HCT116 (cell line): ENCODE measurements around the gene BBS12. TPM values are rescaled to one million over a fixed set of nuclear protein-coding genes. Genes with fewer than 3 reads are reported as not detected.

Experiments
- ATAC-seq: fragments of 200-7000 bp; cut with Tn5 transposase; 2 replicates; pipeline ENCODE4 v1.9.1; 2020; ENCODE audit warnings: mild to moderate bottlenecking, moderate library complexity
- BruUV-seq: library from RNA; stranded (reverse); fragments of 400-500 nt; replicated peaks from 2 replicates; lab custom pipeline; 2021; lab: Mats Ljungman, UMichigan
- CTCF ChIA-PET: fragments of 300-600 bp; sonication (Branson Sonifier 250); formaldehyde crosslinking; loops from one replicate; lab custom pipeline; 2021; ENCODE audit warnings: antibody characterized with exemption; lab: Charles Lee
- POLR2A ChIA-PET: fragments of 300-600, 350-600 bp; sonication (Branson Sonifier 250); formaldehyde crosslinking; loops from one replicate; lab custom pipeline; 2021; ENCODE audit warnings: antibody characterized with exemption; lab: Charles Lee
- RAD21 ChIA-PET, 2 experiments: fragments of 300-600 bp; sonication (Branson Sonifier 250); formaldehyde crosslinking; loops; one replicate each; lab custom pipeline; 2023; ENCODE audit warnings: low total read pairs in 2 of 2; ENCODE audit not compliant: uncharacterized antibody in 2 of 2, unreplicated experiment in 2 of 2, low non-redundant PET in 1 of 2; lab: Charles Lee
- DNase-seq: peaks from one replicate; pipeline ENCODE4 v3.0.0-alpha.2; 2010; ENCODE audit warnings: low read depth, low spot score
- H2AFZ ChIP-seq: fragments of 200-600 bp; shearing (Covaris generic), sonication (generic); 2 replicates; pipeline ENCODE4 v1.6.1; 2017; ENCODE audit warnings: low read depth, mixed run types, mixed read lengths, antibody characterized with exemption, low read length; ENCODE audit not compliant: poor library complexity, severe bottlenecking
- H3K27ac ChIP-seq: 2 replicates; pipeline ENCODE4 v1.5.1; 2012; ENCODE audit warnings: low read depth, low read length
- H3K27me3 ChIP-seq: fragments of 200-600 bp; sonication (generic); 2 replicates; pipeline ENCODE4 v1.6.1; 2016; ENCODE audit warnings: mixed run types, low read length, mixed read lengths; ENCODE audit not compliant: insufficient read depth
- H3K36me3 ChIP-seq, 2 experiments: fragments of 200-500 bp in 1 of 2; fragments of 200-600 bp in 1 of 2; sonication (Bioruptor generic) in 1 of 2; sonication (generic) in 1 of 2; 2 replicates each; pipeline versions ENCODE4 v1.5.1 to v1.6.1; 2014 to 2016; ENCODE audit warnings: low read length in 2 of 2, inconsistent platforms in 1 of 2, mixed read lengths in 1 of 2, mixed run types in 1 of 2; ENCODE audit not compliant: insufficient read depth in 2 of 2, control insufficient read depth in 1 of 2
- H3K4me1 ChIP-seq, 2 experiments: fragments of 200-600 bp in 1 of 2; sonication (generic) in 1 of 2; 2 replicates each; pipeline versions ENCODE4 v1.5.1 to v1.6.1; 2012 to 2017; ENCODE audit warnings: low read length in 2 of 2, inconsistent platforms in 1 of 2, mild to moderate bottlenecking in 1 of 2, mixed read lengths in 1 of 2, mixed run types in 1 of 2, moderate library complexity in 1 of 2; ENCODE audit not compliant: insufficient read depth in 2 of 2, control insufficient read depth in 1 of 2
- H3K4me2 ChIP-seq: fragments of 200-600 bp; sonication (generic); 2 replicates; pipeline ENCODE4 v1.6.1; 2017; ENCODE audit warnings: mixed run types, low read length, mixed read lengths
- H3K4me3 ChIP-seq, 2 experiments: fragments of 200-600 bp in 1 of 2; sonication (generic) in 1 of 2; replicated peaks in 1 of 2; 2 replicates each; pipeline ENCODE4 v1.5.1; 2011 to 2016; ENCODE audit warnings: low read length in 2 of 2, control low read depth in 1 of 2, low read depth in 1 of 2, mild to moderate bottlenecking in 1 of 2, mixed read lengths in 1 of 2, mixed run types in 1 of 2
- H3K79me2 ChIP-seq: fragments of 200-600 bp; sonication (generic); 2 replicates; pipeline ENCODE4 v1.6.1; 2017; ENCODE audit warnings: mild to moderate bottlenecking, mixed run types, low read length, moderate library complexity, mixed read lengths; ENCODE audit not compliant: insufficient read depth
- H3K9ac ChIP-seq: fragments of 200-600 bp; sonication (generic); 2 replicates; pipeline ENCODE4 v1.6.1; 2016; ENCODE audit warnings: low read length, mixed read lengths
- H3K9me2 ChIP-seq: fragments of 200-600 bp; sonication (generic), shearing (Covaris generic); 2 replicates; pipeline ENCODE4 v1.6.1; 2017; ENCODE audit warnings: mixed run types, mild to moderate bottlenecking, moderate library complexity; ENCODE audit not compliant: insufficient read depth
- H3K9me3 ChIP-seq, 2 experiments: fragments of 200-500 bp in 1 of 2; fragments of 200-600 bp in 1 of 2; sonication (Bioruptor generic) in 1 of 2; sonication (generic) in 1 of 2; 2 replicates each; pipeline ENCODE4 v1.6.1; 2014 to 2017; ENCODE audit warnings: low read length in 2 of 2, mixed read lengths in 2 of 2, inconsistent platforms in 1 of 2, low read depth in 1 of 2, mild to moderate bottlenecking in 1 of 2, mixed run types in 1 of 2, moderate library complexity in 1 of 2; ENCODE audit not compliant: control insufficient read depth in 1 of 2, insufficient read depth in 1 of 2
- H4K20me1 ChIP-seq: fragments of 200-600 bp; sonication (generic), shearing (Covaris generic); 2 replicates; pipeline ENCODE4 v1.6.1; 2017; ENCODE audit warnings: mixed run types, mild to moderate bottlenecking, moderate library complexity; ENCODE audit not compliant: insufficient read depth
- CBX3 ChIP-seq: IDR thresholded peaks from 2 replicates; pipeline ENCODE4 v1.6.1; 2012; ENCODE audit warnings: low read depth
- CEBPB ChIP-seq: IDR thresholded peaks from 2 replicates; pipeline ENCODE4 v1.6.1; 2012; ENCODE audit warnings: low read depth
- EGR1 ChIP-seq: IDR thresholded peaks from 2 replicates; pipeline ENCODE4 v1.6.1; 2012; ENCODE audit warnings: low read depth
- ELF1 ChIP-seq: IDR thresholded peaks from 2 replicates; pipeline ENCODE4 v1.6.1; 2012; ENCODE audit warnings: low read depth, borderline replicate concordance
- EZH2 ChIP-seq: fragments of 200-600 bp; sonication (generic); IDR thresholded peaks from 2 replicates; pipeline ENCODE4 v1.6.1; 2017; ENCODE audit warnings: antibody characterized with exemption, mixed run types
- EZH2phosphoT487 ChIP-seq: fragments of 200-600 bp; IDR thresholded peaks from 2 replicates; pipeline ENCODE4 v1.6.1; 2018; ENCODE audit warnings: antibody characterized with exemption, borderline replicate concordance
- FOSL1 ChIP-seq: IDR thresholded peaks from 2 replicates; pipeline ENCODE4 v1.6.1; 2012; ENCODE audit warnings: low read depth
- JUND ChIP-seq: IDR thresholded peaks from 2 replicates; pipeline ENCODE4 v1.6.1; 2012
- MAX ChIP-seq: IDR thresholded peaks from 2 replicates; pipeline ENCODE4 v1.6.1; 2012
- POLR2A ChIP-seq: IDR thresholded peaks from 2 replicates; pipeline ENCODE4 v1.7.0; 2011; ENCODE audit warnings: borderline replicate concordance; ENCODE audit not compliant: insufficient read depth, insufficient read length; ENCODE audit errors: extremely low read depth
- POLR2AphosphoS5 ChIP-seq: IDR thresholded peaks from 2 replicates; pipeline ENCODE4 v1.6.1; 2011; ENCODE audit warnings: mild to moderate bottlenecking, low read depth, low read length, moderate library complexity
- RAD21 ChIP-seq: IDR thresholded peaks from 2 replicates; pipeline ENCODE4 v1.6.1; 2012; ENCODE audit warnings: low read depth, mild to moderate bottlenecking
- SRF ChIP-seq: IDR thresholded peaks from 2 replicates; pipeline ENCODE4 v1.6.1; 2012; ENCODE audit warnings: low read depth
- TCF7L2 ChIP-seq: IDR thresholded peaks from 2 replicates; pipeline ENCODE4 v1.7.0; 2011; ENCODE audit warnings: borderline replicate concordance, inconsistent platforms; ENCODE audit not compliant: insufficient read depth, insufficient read length; ENCODE audit errors: extremely low read depth
- ZFX ChIP-seq: fragments of 450-650 bp; IDR thresholded peaks from 2 replicates; pipeline ENCODE4 v1.6.1; 2017
- ZNF274 ChIP-seq: fragments of 200-500 bp; sonication (Bioruptor generic); IDR thresholded peaks from 2 replicates; pipeline ENCODE4 v1.6.1; 2014; ENCODE audit warnings: mild to moderate bottlenecking, low read depth, low read length, inconsistent platforms
- intact Hi-C: fragments of 100-400 bp; cut with micrococcal nuclease; formaldehyde crosslinking; loops from 2 replicates; pipeline ENCODE4 v1.10.0; 2022
- total RNA-seq: library from RNA; stranded (reverse); gene quantifications from one replicate; pipeline ENCODE4 v1.2.1, GENCODE V29; 2021; ENCODE audit not compliant: unreplicated experiment
- TF ChIP-seq, protein P1 (sequence below): IDR thresholded peaks from 2 replicates; pipeline ENCODE4 v1.6.1; 2012; ENCODE audit warnings: low read depth
- TF ChIP-seq, protein P2 (sequence below): IDR thresholded peaks from 2 replicates; pipeline ENCODE4 v1.6.1; 2012
- TF ChIP-seq, protein P3 (sequence below): IDR thresholded peaks from 2 replicates; pipeline ENCODE4 v1.6.1; 2011; ENCODE audit warnings: mild to moderate bottlenecking, low read length, moderate library complexity; ENCODE audit not compliant: insufficient replicate concordance; ENCODE audit errors: extremely low read depth

BBS12 gene
- total RNA-seq, 1 experiment from 2014 or later, result 2.1 TPM

- ATAC-seq (no peak), DNase-seq (no peak)
- TF ChIP-seq TCF7L2 (no peak), SRF (no peak), ELF1 (no peak), RAD21 (no peak), EGR1 (no peak), JUND (no peak), ZNF274 (no peak), ZFX (no peak), FOSL1 (no peak), EZH2phosphoT487 (no peak), CBX3 (no peak), EZH2 (no peak), MAX (no peak), POLR2A (no peak), CEBPB (no peak), POLR2AphosphoS5 (no peak)
- TF ChIP-seq, protein P1, sequence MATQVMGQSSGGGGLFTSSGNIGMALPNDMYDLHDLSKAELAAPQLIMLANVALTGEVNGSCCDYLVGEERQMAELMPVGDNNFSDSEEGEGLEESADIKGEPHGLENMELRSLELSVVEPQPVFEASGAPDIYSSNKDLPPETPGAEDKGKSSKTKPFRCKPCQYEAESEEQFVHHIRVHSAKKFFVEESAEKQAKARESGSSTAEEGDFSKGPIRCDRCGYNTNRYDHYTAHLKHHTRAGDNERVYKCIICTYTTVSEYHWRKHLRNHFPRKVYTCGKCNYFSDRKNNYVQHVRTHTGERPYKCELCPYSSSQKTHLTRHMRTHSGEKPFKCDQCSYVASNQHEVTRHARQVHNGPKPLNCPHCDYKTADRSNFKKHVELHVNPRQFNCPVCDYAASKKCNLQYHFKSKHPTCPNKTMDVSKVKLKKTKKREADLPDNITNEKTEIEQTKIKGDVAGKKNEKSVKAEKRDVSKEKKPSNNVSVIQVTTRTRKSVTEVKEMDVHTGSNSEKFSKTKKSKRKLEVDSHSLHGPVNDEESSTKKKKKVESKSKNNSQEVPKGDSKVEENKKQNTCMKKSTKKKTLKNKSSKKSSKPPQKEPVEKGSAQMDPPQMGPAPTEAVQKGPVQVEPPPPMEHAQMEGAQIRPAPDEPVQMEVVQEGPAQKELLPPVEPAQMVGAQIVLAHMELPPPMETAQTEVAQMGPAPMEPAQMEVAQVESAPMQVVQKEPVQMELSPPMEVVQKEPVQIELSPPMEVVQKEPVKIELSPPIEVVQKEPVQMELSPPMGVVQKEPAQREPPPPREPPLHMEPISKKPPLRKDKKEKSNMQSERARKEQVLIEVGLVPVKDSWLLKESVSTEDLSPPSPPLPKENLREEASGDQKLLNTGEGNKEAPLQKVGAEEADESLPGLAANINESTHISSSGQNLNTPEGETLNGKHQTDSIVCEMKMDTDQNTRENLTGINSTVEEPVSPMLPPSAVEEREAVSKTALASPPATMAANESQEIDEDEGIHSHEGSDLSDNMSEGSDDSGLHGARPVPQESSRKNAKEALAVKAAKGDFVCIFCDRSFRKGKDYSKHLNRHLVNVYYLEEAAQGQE, result no peak
- TF ChIP-seq, protein P2, sequence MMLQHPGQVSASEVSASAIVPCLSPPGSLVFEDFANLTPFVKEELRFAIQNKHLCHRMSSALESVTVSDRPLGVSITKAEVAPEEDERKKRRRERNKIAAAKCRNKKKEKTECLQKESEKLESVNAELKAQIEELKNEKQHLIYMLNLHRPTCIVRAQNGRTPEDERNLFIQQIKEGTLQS, result no peak
- TF ChIP-seq, protein P3, sequence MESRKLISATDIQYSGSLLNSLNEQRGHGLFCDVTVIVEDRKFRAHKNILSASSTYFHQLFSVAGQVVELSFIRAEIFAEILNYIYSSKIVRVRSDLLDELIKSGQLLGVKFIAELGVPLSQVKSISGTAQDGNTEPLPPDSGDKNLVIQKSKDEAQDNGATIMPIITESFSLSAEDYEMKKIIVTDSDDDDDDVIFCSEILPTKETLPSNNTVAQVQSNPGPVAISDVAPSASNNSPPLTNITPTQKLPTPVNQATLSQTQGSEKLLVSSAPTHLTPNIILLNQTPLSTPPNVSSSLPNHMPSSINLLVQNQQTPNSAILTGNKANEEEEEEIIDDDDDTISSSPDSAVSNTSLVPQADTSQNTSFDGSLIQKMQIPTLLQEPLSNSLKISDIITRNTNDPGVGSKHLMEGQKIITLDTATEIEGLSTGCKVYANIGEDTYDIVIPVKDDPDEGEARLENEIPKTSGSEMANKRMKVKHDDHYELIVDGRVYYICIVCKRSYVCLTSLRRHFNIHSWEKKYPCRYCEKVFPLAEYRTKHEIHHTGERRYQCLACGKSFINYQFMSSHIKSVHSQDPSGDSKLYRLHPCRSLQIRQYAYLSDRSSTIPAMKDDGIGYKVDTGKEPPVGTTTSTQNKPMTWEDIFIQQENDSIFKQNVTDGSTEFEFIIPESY, result no peak
- H3K4me2 ChIP-seq, result no peak overlapping the region
- intact Hi-C loops, result no loop called here
- no peaks in the 10 kb centered on the region for H3K9me3 ChIP-seq
- H3K9ac ChIP-seq, result no peak overlapping the region
- H4K20me1 ChIP-seq, result no peaks in the 10 kb centered on the region
- H3K4me3 ChIP-seq, result no peak overlapping the region
- H2AFZ ChIP-seq, result no peak overlapping the region
- H3K79me2 ChIP-seq, result no peaks in the 10 kb centered on the region
- no peaks in the 10 kb centered on the region for H3K4me1 ChIP-seq
- H3K27me3 ChIP-seq, result no peaks in the 10 kb centered on the region
- no TSS peak for BruUV-seq
- H3K36me3 ChIP-seq, result no peaks in the 10 kb centered on the region
- H3K27ac ChIP-seq, result no peak overlapping the region
- ChIA-PET POLR2A (no interaction called here), RAD21 (no interaction called here), CTCF (no interaction called here)
- H3K9me2 ChIP-seq, result no peaks in the 10 kb centered on the region
Observed at GRCh38 chr4:122688529-122689140, 43.9 kb upstream of the BBS12 start.
